ENCODE measurements around the gene OCA2.
A peak's percentile ranks its signal among the peaks of the same experiment; 100 is the strongest.
"Not testable (repeated sequence)": the region's sequence is repeated elsewhere in the genome, so short reads cannot be mapped to it uniquely, and the experiment has no call there.

Gene OCA2

DNA sequence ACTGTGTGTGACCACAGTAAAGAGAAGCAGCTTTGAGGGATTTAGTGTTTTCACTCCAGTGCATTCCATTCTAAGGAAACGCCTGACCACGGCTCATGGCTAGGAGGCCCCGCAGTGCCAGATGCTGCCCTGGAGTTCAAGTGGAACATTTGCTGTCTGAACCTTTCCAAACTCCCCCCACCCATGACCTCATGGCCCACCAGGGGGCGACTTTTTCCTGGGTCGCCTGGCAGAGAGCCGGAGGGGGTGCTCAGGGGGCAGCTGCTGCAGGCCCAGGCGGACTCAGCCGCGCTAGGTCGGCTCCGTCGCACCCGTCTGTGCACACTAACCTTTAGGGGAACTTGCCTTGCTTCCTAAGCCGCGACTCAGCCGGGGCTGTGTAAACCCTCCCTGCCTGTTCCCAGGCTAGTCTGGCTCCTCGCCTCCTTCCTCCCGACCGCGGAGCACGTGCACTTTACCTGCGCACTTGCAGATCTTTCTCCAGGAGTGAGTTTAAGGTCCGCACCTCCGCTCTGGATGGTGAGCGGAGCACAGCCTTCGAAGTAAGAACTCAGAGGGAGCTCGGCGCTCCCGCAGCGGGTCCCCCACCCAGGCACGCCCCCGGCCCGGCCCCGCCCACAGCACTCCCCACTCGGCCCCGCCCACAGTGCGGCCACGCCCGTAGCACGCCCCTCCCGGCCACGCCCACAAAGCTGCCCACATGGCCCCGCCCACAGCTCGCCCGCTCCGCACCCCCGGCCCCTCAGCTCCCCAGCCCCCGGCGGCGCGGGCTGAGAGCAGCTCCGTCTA, at the start of gene OCA2:
TSS of gene OCA2 (minus strand) at position 550 of the 789 bp plus-strand sequence. CDS start 17,441 bp downstream, outside the sequence.
- DNase-seq (ENCODE audit: low spot score) = no peak

DNA sequence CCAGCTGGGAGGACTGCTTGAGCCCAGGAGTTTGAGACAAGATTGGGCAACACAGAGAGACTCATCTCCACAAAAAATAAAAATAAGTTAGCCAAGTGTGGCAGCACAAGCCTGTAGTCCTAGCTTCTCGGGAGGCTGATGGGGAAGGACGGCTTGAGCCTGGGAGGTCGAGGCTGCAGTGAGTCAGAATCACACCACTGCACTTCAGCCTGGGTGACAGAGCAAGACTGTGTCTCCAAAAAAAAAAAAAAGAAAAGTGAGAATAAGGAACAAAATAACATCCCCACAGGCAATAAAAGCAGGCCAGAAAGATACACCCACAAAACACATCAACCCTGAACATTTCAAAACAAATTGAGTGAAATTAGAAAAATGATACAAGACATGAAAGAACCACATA, 48.7 kb upstream of the OCA2 start:
- no peak for DNase-seq (ENCODE audit: low spot score)

GRCh38 chr15:28145419-28145818, 46.3 kb upstream of the OCA2 start:
- not testable (repeated sequence) for DNase-seq (ENCODE audit: low spot score)

GRCh38 chr15:28140062-28140461, 40.9 kb upstream of the OCA2 start:
- DNase-seq (ENCODE audit: low spot score) = no peak

- not testable (repeated sequence) for DNase-seq (ENCODE audit: low spot score)
Observed at GRCh38 chr15:28137408-28138039, 38.4 kb upstream of the OCA2 start.

DNA sequence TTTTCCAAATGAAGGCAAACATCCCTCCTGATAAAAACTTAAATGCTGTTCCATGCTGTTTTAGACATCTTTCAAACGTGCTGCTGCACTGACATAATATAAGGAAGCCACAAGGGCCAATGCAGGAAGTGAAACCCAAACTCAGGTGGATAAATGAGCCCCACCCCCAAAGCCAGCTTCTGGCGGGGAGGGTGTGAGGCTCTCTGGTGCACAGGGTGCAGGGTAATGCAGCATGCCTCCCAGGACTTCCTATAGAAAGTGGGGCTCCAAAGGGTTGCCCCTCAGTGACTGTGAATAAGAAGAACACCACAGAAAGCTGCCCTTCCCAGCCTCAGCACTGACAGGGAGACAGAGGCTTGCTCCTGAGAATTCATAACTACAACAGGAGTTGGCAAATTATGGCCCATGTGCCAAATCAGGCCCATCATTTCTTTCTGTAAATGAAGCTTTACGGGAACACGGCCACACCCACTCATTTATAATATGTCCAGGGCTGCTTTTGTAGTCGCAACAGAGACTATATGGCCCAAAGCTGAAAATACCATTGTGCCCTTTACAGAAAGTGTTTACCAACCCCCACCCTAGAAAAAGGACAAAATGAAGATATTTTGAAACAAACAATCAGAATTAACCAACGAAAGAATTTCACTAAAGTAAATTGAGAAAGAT, 37.3 kb upstream of the OCA2 start:
- not testable (repeated sequence) for DNase-seq (ENCODE audit: low spot score)

DNA sequence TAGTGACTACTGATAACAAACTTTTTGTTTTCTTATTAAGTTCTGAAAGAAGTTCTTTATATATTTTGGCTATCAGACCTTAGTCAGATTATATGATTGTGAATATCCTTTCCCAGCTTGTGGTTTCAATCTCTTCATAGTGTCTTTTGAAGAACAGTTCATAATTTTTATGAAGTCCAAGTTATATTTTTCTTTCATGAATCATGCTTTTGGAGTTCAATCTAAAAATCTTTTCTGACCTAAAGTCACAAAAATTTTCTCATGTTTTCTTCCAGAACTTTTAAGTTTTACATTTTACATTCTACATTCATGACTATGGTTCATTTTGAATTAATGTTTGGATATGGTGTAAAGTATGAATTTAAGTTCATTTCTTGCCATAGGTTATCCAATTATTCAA, 34.2 kb upstream of the OCA2 start:
- no peak for DNase-seq (ENCODE audit: low spot score)

- no peak for DNase-seq (ENCODE audit: low spot score)
Observed at GRCh38 chr15:28132524-28133275, 33.6 kb upstream of the OCA2 start.

DNA sequence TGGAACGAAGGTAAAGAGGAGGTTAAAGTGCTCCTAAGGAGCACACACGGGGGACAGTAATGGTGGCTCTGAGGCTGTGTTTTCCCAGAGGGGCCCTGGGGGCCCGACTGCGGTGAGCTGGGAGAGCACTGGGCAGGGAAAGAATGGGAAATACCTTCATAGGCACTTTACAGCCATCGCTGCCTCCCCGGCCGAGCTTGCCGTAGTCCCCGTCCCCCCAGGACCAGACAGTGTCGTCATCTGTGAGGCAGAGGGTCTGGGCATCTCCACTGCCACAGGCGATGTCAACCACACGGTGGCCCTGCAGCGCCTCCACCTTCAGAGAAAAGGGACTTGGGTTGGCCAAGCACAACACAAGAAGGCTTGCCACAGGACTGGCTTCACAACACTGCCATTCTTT, 32.8 kb upstream of the OCA2 start:
- no peak for DNase-seq (ENCODE audit: low spot score)

- no peak for DNase-seq (ENCODE audit: low spot score)
Observed at GRCh38 chr15:28131400-28131799, 32.3 kb upstream of the OCA2 start.

GRCh38 chr15:28130651-28131050, 31.5 kb upstream of the OCA2 start:
- no peak for DNase-seq (ENCODE audit: low spot score)

- no peak for DNase-seq (ENCODE audit: low spot score)
Observed at GRCh38 chr15:28129231-28129848, 30.2 kb upstream of the OCA2 start.

DNA sequence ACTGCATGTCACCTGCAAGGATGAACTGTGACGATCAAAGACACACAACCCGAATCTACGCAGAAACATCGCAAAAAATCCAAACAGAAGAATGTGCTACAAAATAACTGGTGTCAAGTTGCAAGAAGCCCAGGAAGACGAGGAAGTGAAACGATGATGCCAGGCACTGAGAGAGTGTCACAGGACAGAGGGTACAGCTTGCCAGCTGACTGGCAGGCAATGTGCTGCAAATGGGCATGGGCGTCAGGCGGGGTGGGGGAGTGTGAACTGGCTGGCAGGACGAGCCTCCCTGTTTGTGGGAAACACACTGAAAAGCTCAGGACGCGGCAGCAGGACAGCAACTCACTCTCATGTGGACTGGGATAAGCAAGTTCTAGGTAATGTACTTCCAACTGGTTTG, 28.9 kb upstream of the OCA2 start:
- peak; percentile 87 for DNase-seq (ENCODE audit: low spot score)

DNA sequence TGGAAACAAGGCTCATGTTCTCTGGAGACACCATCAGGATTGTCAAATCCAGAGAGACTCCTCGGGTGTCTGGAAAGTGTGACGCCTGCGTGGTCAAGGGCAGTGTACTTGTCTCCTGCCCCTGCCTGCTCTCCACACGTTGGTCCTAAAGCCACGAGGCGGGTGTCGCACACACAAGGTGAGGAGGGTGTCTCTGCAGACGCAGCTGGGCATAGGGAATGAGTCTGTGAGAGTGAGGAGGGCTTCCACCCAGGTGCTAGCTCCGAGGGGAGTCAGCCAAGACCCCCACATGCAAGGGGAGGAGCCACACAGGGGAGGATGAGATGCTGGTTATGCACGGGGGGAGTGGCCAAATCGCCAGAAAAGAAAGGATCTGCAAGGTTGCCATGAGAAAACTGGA, 27.9 kb upstream of the OCA2 start:
- DNase-seq (ENCODE audit: low spot score) = no peak

- peak; percentile 66 for DNase-seq (ENCODE audit: low spot score)
Observed at GRCh38 chr15:28125673-28126651, 26.8 kb upstream of the OCA2 start.

DNA sequence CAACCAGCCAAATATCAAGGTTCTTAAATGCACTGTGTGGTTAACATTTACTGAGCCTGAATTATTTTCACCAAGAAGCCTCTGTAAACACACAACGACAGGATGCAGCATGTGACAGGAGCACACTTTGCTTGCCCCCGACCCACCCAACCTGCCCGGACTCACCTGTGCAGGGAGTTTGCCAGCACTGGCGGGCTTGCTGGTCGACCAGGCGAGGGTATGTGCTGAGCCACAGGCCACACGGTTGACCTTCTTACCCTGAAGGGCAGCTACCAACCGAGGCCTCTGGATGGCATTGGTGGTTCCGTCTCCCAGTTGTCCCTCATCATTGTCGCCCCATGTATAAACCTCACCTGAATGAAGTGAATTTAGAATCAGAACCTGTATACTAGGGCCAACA, 25.7 kb upstream of the OCA2 start:
- DNase-seq (ENCODE audit: low spot score) = no peak

DNA sequence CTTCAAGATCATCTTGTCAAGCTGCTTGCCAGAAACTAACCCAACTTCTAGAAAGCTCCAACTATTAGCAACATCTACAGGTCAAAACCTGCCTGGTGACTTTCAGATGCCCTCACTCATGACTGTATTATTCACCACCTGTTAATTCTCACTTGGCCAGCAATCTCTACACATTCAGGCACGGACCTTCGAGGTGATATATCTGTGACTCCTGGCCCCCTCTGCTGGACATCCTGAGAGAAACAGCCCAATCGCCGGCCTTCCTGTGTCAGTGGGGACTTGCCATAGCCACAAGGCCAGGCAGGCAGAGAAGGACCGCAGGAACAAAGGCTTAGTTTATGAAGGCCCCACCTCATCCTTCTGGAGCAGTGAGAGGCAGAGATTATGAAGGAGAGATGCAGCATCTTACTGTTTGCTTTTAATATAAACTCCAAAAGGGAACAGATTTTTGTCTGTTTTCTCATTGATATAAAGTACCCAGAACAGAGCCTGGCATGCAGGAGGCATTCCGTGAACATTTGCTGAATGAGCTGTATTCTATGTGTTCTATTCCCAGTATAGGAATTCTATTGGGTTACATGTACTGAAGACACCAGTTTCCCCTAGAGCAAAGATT, 24.4 kb upstream of the OCA2 start:
- peak; percentile 61 for DNase-seq (ENCODE audit: low spot score)

DNA sequence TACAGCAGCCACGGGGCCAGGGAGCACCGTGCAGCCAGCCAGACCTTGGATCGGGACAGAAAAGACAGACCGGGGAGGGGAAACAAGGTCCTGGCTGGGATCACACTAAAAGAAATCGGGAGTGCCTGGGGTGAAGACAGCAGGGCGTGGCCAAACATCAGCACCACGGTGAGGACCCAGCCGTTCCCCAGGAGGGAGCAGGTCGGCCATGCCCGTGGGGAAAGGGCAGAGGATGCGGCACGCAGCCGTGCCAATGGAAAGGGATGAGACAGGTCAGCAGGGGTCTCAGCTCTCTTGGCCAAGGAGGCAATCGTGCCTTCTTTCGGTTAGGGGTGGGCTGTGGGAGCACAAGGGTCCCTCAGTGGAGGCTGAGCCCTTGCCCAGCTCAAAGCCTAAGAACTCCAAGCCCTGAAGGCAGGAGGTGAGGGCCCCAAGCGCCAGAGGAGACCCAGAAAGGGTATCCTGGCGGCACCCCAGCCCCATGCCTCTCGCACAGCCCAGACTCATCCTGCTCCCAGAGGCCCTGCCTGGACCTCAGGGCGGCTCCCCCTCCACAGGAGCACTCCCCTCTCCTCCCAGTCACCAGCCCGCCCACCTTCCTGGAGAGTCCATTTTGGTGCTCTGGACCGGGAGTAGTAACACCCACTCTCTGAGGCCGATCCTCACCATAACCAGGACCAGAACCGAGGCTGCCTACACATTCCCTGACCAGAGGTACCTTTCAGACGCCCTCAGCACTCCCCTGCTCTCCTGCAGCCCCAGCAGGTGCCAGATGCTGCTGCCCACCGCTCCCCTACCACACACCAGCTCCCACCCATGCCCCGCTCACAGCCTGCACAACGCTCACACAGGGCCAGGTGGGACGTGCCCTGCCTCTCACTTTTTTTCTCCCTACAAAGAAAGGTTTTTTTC, 23.2 kb upstream of the OCA2 start:
- DNase-seq (ENCODE audit: low spot score) = no peak

GRCh38 chr15:28121577-28121976, 22.5 kb upstream of the OCA2 start:
- DNase-seq (ENCODE audit: low spot score) = not testable (repeated sequence)

Data from globus pallidus (tissue), 1 donor.